H1 (cell line): ENCODE results near the gene GOLGA2. TPM values are rescaled to one million over a fixed set of nuclear protein-coding genes. Genes with fewer than 3 reads are reported as not detected.

Experiments used
- CTCF ChIA-PET: fragments of 300-600 bp; sonication (Branson Sonifier 250); formaldehyde crosslinking; loops from one replicate; lab custom pipeline; 2021; ENCODE audit not compliant: partially characterized antibody; lab: Charles Lee
- POLR2A ChIA-PET: fragments of 300-600 bp; sonication (Branson Sonifier 250); formaldehyde crosslinking; loops from one replicate; lab custom pipeline; 2021; ENCODE audit warnings: inconsistent platforms; ENCODE audit not compliant: partially characterized antibody; lab: Charles Lee
- DNase-seq, 2 experiments: peaks; one replicate each; pipeline versions ENCODE4 v3.0.0 to v3.0.0-alpha.2; 2010 to 2022; ENCODE audit warnings: low spot score in 2 of 2, low read depth in 1 of 2, mixed read lengths in 1 of 2
- FAIRE-seq: peaks from 2 replicates; lab custom pipeline; 2011; peaks lifted over from hg19 to GRCh38; lab: Jason Lieb, UNC
- H2AFZ ChIP-seq: 2 replicates; pipeline ENCODE4 v1.8.1; 2012; ENCODE audit warnings: low read length, inconsistent platforms
- H2AK5ac ChIP-seq: 2 replicates; pipeline ENCODE4 v1.6.1; 2013; ENCODE audit warnings: low read depth, low read length
- H2BK120ac ChIP-seq: replicated peaks from 2 replicates; pipeline ENCODE3; 2013; ENCODE audit warnings: low read depth, low read length, inconsistent platforms
- H2BK12ac ChIP-seq: 2 replicates; pipeline ENCODE4 v1.6.1; 2013; ENCODE audit warnings: low read depth, low read length
- H2BK15ac ChIP-seq: 2 replicates; pipeline ENCODE4 v1.6.1; 2013; ENCODE audit warnings: low read length
- H2BK20ac ChIP-seq: 2 replicates; pipeline ENCODE4 v1.6.1; 2013; ENCODE audit warnings: low read length
- H2BK5ac ChIP-seq: 2 replicates; pipeline ENCODE4 v1.6.1; 2013; ENCODE audit warnings: low read depth, low read length
- H3K14ac ChIP-seq: 2 replicates; pipeline ENCODE4 v1.6.1; 2013; ENCODE audit warnings: inconsistent platforms; ENCODE audit not compliant: insufficient read length
- H3K18ac ChIP-seq: 2 replicates; pipeline ENCODE4 v1.6.1; 2013; ENCODE audit warnings: low read length; ENCODE audit errors: extremely low read depth
- H3K23ac ChIP-seq: 2 replicates; pipeline ENCODE4 v1.6.1; 2013; ENCODE audit warnings: inconsistent platforms; ENCODE audit not compliant: insufficient read length
- H3K23me2 ChIP-seq: 2 replicates; pipeline ENCODE4 v1.6.1; 2013; ENCODE audit warnings: low read depth, low read length
- H3K27ac ChIP-seq: 2 replicates; pipeline ENCODE4 v1.6.1; 2011; ENCODE audit warnings: low read depth, low read length, inconsistent platforms
- H3K27me3 ChIP-seq, 4 experiments: replicated peaks in 1 of 4; 1 replicate in 1 of 4; 2 replicates in 3 of 4; pipeline versions ENCODE4 v1.6.1 to v1.8.1; 2011 to 2013; ENCODE audit warnings: low read length in 3 of 4, mild to moderate bottlenecking in 3 of 4, inconsistent platforms in 2 of 4, mixed read lengths in 2 of 4, moderate library complexity in 1 of 4; ENCODE audit not compliant: control insufficient read depth in 3 of 4, insufficient read depth in 3 of 4; ENCODE audit errors: extremely low read depth in 1 of 4
- H3K36me3 ChIP-seq, 4 experiments: 2 replicates each; pipeline versions ENCODE4 v1.6.1 to v1.8.1; 2011 to 2013; ENCODE audit warnings: mild to moderate bottlenecking in 4 of 4, low read length in 3 of 4, moderate library complexity in 2 of 4, control low read depth in 1 of 4, inconsistent platforms in 1 of 4; ENCODE audit not compliant: insufficient read depth in 4 of 4, control insufficient read depth in 2 of 4
- H3K4ac ChIP-seq: replicated peaks from 2 replicates; pipeline ENCODE3; 2013; ENCODE audit warnings: low read length, low read depth, mixed read lengths, inconsistent platforms; ENCODE audit not compliant: insufficient read length
- H3K4me1 ChIP-seq, 4 experiments: replicated peaks in 1 of 4; 1 replicate in 1 of 4; 2 replicates in 3 of 4; pipeline versions ENCODE4 v1.6.1 to v1.8.1; 2011 to 2013; ENCODE audit warnings: low read length in 3 of 4, inconsistent platforms in 2 of 4, mixed read lengths in 1 of 4; ENCODE audit not compliant: insufficient read depth in 4 of 4, control insufficient read depth in 3 of 4
- H3K4me2 ChIP-seq, 2 experiments: 2 replicates each; pipeline versions ENCODE4 v1.6.1 to v1.8.1; 2011 to 2013; ENCODE audit warnings: low read depth in 2 of 2, low read length in 2 of 2, control low read depth in 1 of 2, inconsistent platforms in 1 of 2, mild to moderate bottlenecking in 1 of 2; ENCODE audit not compliant: insufficient read depth in 1 of 2
- H3K4me3 ChIP-seq, 4 experiments: fragments of 200-600, 300-600 bp in 1 of 4; sonication (generic), shearing (Covaris generic), sonication (Bioruptor Twin) in 1 of 4; 2 replicates each; pipeline versions ENCODE4 v1.5.1 to v1.8.1; 2011 to 2016; ENCODE audit warnings: low read length in 4 of 4, low read depth in 3 of 4, control low read depth in 2 of 4, inconsistent platforms in 2 of 4, mild to moderate bottlenecking in 2 of 4, mixed read lengths in 1 of 4, moderate library complexity in 1 of 4; ENCODE audit not compliant: insufficient read depth in 2 of 4; ENCODE audit errors: extremely low read depth in 1 of 4
- H3K56ac ChIP-seq: replicated peaks from 2 replicates; pipeline ENCODE3; 2013; ENCODE audit warnings: low read depth, mild to moderate bottlenecking, mixed read lengths, low read length, inconsistent platforms; ENCODE audit not compliant: insufficient read length
- H3K79me1 ChIP-seq: 2 replicates; pipeline ENCODE4 v1.6.1; 2013; ENCODE audit warnings: low read depth, low read length, control low read depth
- H3K79me2 ChIP-seq, 2 experiments: 2 replicates each; pipeline versions ENCODE4 v1.6.1 to v1.8.1; 2012 to 2013; ENCODE audit warnings: low read length in 2 of 2, mild to moderate bottlenecking in 2 of 2, inconsistent platforms in 1 of 2; ENCODE audit not compliant: insufficient read depth in 2 of 2, control insufficient read depth in 1 of 2
- H3K9ac ChIP-seq, 4 experiments: replicated peaks in 1 of 4; 1 replicate in 1 of 4; 2 replicates in 3 of 4; pipeline versions ENCODE4 v1.6.1 to v1.8.1; 2011 to 2013; ENCODE audit warnings: low read depth in 3 of 4, low read length in 3 of 4, control low read depth in 2 of 4, mild to moderate bottlenecking in 2 of 4, moderate library complexity in 2 of 4, inconsistent platforms in 1 of 4; ENCODE audit errors: extremely low read depth in 1 of 4
- H3K9me3 ChIP-seq, 2 experiments: 2 replicates each; pipeline versions ENCODE4 v1.6.1 to v1.8.1; 2012 to 2013; ENCODE audit warnings: mild to moderate bottlenecking in 2 of 2, moderate library complexity in 2 of 2, control low read depth in 1 of 2, inconsistent platforms in 1 of 2, low read depth in 1 of 2, low read length in 1 of 2, mixed read lengths in 1 of 2; ENCODE audit not compliant: insufficient read depth in 2 of 2
- H4K20me1 ChIP-seq, 2 experiments: replicated peaks in 1 of 2; 2 replicates each; pipeline versions ENCODE3 to v1.8.1; 2011 to 2013; ENCODE audit warnings: inconsistent platforms in 2 of 2, low read length in 2 of 2, mild to moderate bottlenecking in 1 of 2; ENCODE audit not compliant: insufficient read depth in 2 of 2, control insufficient read depth in 1 of 2
- H4K5ac ChIP-seq: 2 replicates; pipeline ENCODE4 v1.6.1; 2013; ENCODE audit warnings: low read length, low read depth, mixed read lengths, inconsistent platforms; ENCODE audit not compliant: insufficient read length
- H4K8ac ChIP-seq: 2 replicates; pipeline ENCODE4 v1.8.0; 2013; ENCODE audit warnings: mild to moderate bottlenecking, moderate library complexity, low read length, inconsistent platforms; ENCODE audit not compliant: insufficient read depth; ENCODE audit errors: extremely low read depth
- H4K91ac ChIP-seq: replicated peaks from 2 replicates; pipeline ENCODE3; 2013; ENCODE audit warnings: low read length, mixed read lengths, inconsistent platforms; ENCODE audit not compliant: insufficient read length
- CHD1 ChIP-seq: IDR thresholded peaks from 2 replicates; pipeline ENCODE4 v1.6.1; 2012; ENCODE audit warnings: low read depth, low read length, improper control_type of control experiment
- CHD2 ChIP-seq: IDR thresholded peaks from 2 replicates; pipeline ENCODE4 v1.6.1; 2012; ENCODE audit warnings: low read length, improper control_type of control experiment
- CREB1 ChIP-seq: IDR thresholded peaks from 2 replicates; pipeline ENCODE4 v1.6.1; 2012; ENCODE audit warnings: inconsistent platforms
- CTBP2 ChIP-seq: IDR thresholded peaks from 2 replicates; pipeline ENCODE4 v1.7.0; 2011; ENCODE audit warnings: borderline replicate concordance, mild to moderate bottlenecking, moderate library complexity, mixed read lengths, low read length; ENCODE audit not compliant: insufficient read depth, insufficient read length
- EP300 ChIP-seq, 2 experiments: IDR thresholded peaks; 1 replicate in 1 of 2; 2 replicates in 1 of 2; pipeline ENCODE4 v1.6.1; 2011 to 2012; ENCODE audit warnings: low read depth in 2 of 2, low read length in 2 of 2, mild to moderate bottlenecking in 2 of 2, borderline replicate concordance in 1 of 2, inconsistent platforms in 1 of 2, moderate library complexity in 1 of 2
- EZH2 ChIP-seq: fragments of 200-600 bp; sonication (generic); IDR thresholded peaks from 2 replicates; pipeline ENCODE4 v1.7.1; 2012; ENCODE audit warnings: low read depth, mild to moderate bottlenecking, moderate library complexity, low read length, inconsistent platforms; ENCODE audit not compliant: severe bottlenecking
- MAFK ChIP-seq: IDR thresholded peaks from 2 replicates; pipeline ENCODE4 v1.6.1; 2012; ENCODE audit warnings: low read depth, mild to moderate bottlenecking, improper control_type of control experiment, low read length
- NANOG ChIP-seq: IDR thresholded peaks from 2 replicates; pipeline ENCODE4 v1.6.1; 2011; ENCODE audit warnings: low read length, low read depth, mild to moderate bottlenecking, inconsistent platforms; ENCODE audit not compliant: insufficient read depth, poor library complexity, severe bottlenecking
- NRF1 ChIP-seq: IDR thresholded peaks from 2 replicates; pipeline ENCODE4 v1.6.1; 2011; ENCODE audit warnings: mild to moderate bottlenecking, low read depth, low read length, improper control_type of control experiment
- RFX5 ChIP-seq: IDR thresholded peaks from 2 replicates; pipeline ENCODE4 v1.6.1; 2011; ENCODE audit warnings: low read depth, low read length, improper control_type of control experiment, borderline replicate concordance
- RNF2 ChIP-seq: fragments of 200-900, 300-1000 bp; sonication (generic); IDR thresholded peaks from 2 replicates; pipeline ENCODE4 v1.7.1; 2016; ENCODE audit warnings: borderline replicate concordance, low read depth, mild to moderate bottlenecking, antibody characterized with exemption, low read length; ENCODE audit not compliant: poor library complexity, severe bottlenecking; ENCODE audit errors: missing control alignments
- SP2 ChIP-seq: IDR thresholded peaks from 2 replicates; pipeline ENCODE4 v1.6.1; 2012; ENCODE audit warnings: mild to moderate bottlenecking, low read length, inconsistent platforms
- TEAD4 ChIP-seq: IDR thresholded peaks from 2 replicates; pipeline ENCODE4 v1.6.1; 2012; ENCODE audit warnings: low read depth, low read length, inconsistent platforms, mixed read lengths
- YY1 ChIP-seq: IDR thresholded peaks from 2 replicates; pipeline ENCODE4 v1.6.1; 2011; ENCODE audit warnings: low read depth, mild to moderate bottlenecking, low read length
- WGBS, 2 experiments: shearing (Covaris generic) in 1 of 2; methylation state at CpG; one replicate each; pipeline versions ENCODE4 v1.1.6 to v1.1.7; 2013 to 2015; ENCODE audit warnings: low lambda C conversion rate in 2 of 2, mixed read lengths in 2 of 2, inconsistent platforms in 1 of 2, low coverage in 1 of 2, missing lambda C conversion rate in 1 of 2; ENCODE audit not compliant: insufficient replicate concordance in 2 of 2, insufficient coverage in 1 of 2, insufficient read length in 1 of 2; ENCODE audit errors: extremely low coverage in 1 of 2, missing lambda C conversion rate in 1 of 2; 5-methylcytosine and 5-hydroxymethylcytosine counted together
- polyA plus RNA-seq, 7 experiments: library from polyadenylated mRNA; depleted of rRNA in 3 of 7; stranded (reverse) in 5 of 7; unstranded in 2 of 7; fragments of >200 nt in 5 of 7; fragments of 200-250 nt in 2 of 7; gene quantifications; 1 replicate in 5 of 7; 2 replicates in 1 of 7; 4 replicates in 1 of 7; pipeline versions ENCODE4 v1.2.1 to v1.2.3, GENCODE V29; 2011 to 2013; ENCODE audit warnings: missing spikeins in 2 of 7, mixed read lengths in 2 of 7
- total RNA-seq: library from RNA; stranded (reverse); fragmentation: NEBNext Ultra II Directional; extraction: Animal tissue kit (Norgen Biotek cat#: 25700); gene quantifications from 2 replicates; pipeline ENCODE4 v1.2.1, GENCODE V29; 2021

The GOLGA2 gene
- total and polyA plus RNA-seq, 2 of the 8 experiments (the other 6 are each of a cell fraction or from before 2014, with no cell fraction given) = 13.1 to 43.6 TPM

- WGBS, 2 experiments = 93% methylated on average over 4 of the region's 4 CpGs; no CpG with 5 or more reads in 1 of the 2 experiments
- no peak overlapping the region for H3K9ac ChIP-seq
- H2BK20ac ChIP-seq = no peak overlapping the region
- no peaks in the 10 kb centered on the region for H3K27me3 ChIP-seq
- no peak overlapping the region for H3K27ac ChIP-seq
- H2BK15ac ChIP-seq = no peak overlapping the region
- H2AFZ ChIP-seq = no peak overlapping the region
- no peak overlapping the region for H2BK12ac ChIP-seq
- H4K91ac ChIP-seq = no peak overlapping the region
- H2BK5ac ChIP-seq = no peak overlapping the region
- no peak for FAIRE-seq
- H3K56ac ChIP-seq = no peak overlapping the region
- H4K5ac ChIP-seq = no peak overlapping the region
- H3K23ac ChIP-seq = no peak overlapping the region
- DNase-seq = no peak
- H2AK5ac ChIP-seq = no peak overlapping the region
- CTCF ChIA-PET = interaction anchor here (0.6 to 6.9 kb wide), 7 partner anchors 27 to 144 kb away, joined by 3 to 78 read pairs (median 4); no protein-coding TSS in a partner anchor
- H4K8ac ChIP-seq = no peak overlapping the region
- H2BK120ac ChIP-seq = no peak overlapping the region
- no peaks in the 10 kb centered on the region for H3K9me3 ChIP-seq
- no peaks in the 10 kb centered on the region for H3K79me2 ChIP-seq
- H3K18ac ChIP-seq = no peak overlapping the region
- no peak overlapping the region for H3K4ac ChIP-seq
- H3K4me3 ChIP-seq = no peak overlapping the region
- H3K79me1 ChIP-seq = no peaks in the 10 kb centered on the region
- H3K23me2 ChIP-seq = no peaks in the 10 kb centered on the region
- H4K20me1 ChIP-seq = peaks cover 1 to 3% of the 10 kb centered on the region in 2 experiments
- peaks cover 0 to 6% (median 3%) of the 10 kb centered on the region in 4 experiments; a peak in 4 of 8 replicates for H3K36me3 ChIP-seq
- POLR2A ChIA-PET = interaction anchor here (0.7 to 1.3 kb wide), 2 partner anchors 13 to 18 kb away, joined by 3 to 4 read pairs; no protein-coding TSS in a partner anchor
- no peak overlapping the region for H3K14ac ChIP-seq
- no peaks in the 10 kb centered on the region for H3K4me1 ChIP-seq
- no peak overlapping the region for H3K4me2 ChIP-seq
- no peak for TF ChIP-seq EP300 (IDR thresholded peaks at IDR 0.05; ENCODE audit: borderline replicate concordance in 1 of 2, low read depth in 2 of 2, low read length in 2 of 2)
- TF ChIP-seq CHD2 = no peak
- TF ChIP-seq NRF1 = no peak
- no peak for TF ChIP-seq RFX5
- TF ChIP-seq YY1 = no peak
- no peak for TF ChIP-seq CHD1
- no peak for TF ChIP-seq RNF2
- no peak for TF ChIP-seq CREB1
- TF ChIP-seq SP2 = no peak
- no peak for TF ChIP-seq CTBP2
- TF ChIP-seq MAFK = no peak
- no peak for TF ChIP-seq EZH2
- TF ChIP-seq NANOG = no peak
- no peak for TF ChIP-seq TEAD4
Measured at GRCh38 chr9:128293091-128293490, 17.3 kb upstream of the GOLGA2 start.
